SU-DHL-6 (cell line): ENCODE results near the gene LILRB2.

Experiments used
- EZH2phosphoT487 ChIP-seq: fragments of 200-600 bp; sonication (generic), shearing (Covaris generic); conservative IDR thresholded peaks from 2 replicates; pipeline ENCODE4 v1.6.1; 2018; ENCODE audit warnings: mild to moderate bottlenecking, antibody characterized with exemption, low read length, moderate library complexity, mixed read lengths
- TF ChIP-seq, protein P1 (sequence below): fragments of 200-600 bp; sonication (generic); IDR thresholded peaks from one replicate; pipeline ENCODE4 v1.5.1; 2017; ENCODE audit warnings: antibody characterized with exemption, mild to moderate bottlenecking, low read length, moderate library complexity; ENCODE audit not compliant: insufficient read depth, poor library complexity, severe bottlenecking

DNA sequence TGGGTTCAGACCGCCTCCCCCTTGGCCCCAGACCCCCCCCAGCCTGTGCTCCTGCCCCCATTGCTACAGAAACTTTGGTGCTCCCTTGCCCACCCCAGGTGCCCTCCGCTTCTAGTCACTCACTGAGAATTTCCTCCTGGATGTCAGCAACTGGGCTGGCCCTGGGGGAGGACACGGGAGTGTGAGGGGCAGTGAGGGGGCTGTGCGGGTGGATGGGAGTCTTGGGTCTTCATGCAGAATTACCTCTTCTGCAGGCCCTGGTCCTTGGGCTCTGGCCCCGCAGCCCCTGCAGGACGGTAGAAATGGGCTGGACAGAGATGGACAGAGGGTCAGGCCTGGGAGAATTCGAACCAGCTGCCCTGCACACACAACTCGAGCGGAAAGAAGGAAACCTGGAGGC is 28.7 kb downstream of the LILRB2 start:
- TF ChIP-seq, protein P1, sequence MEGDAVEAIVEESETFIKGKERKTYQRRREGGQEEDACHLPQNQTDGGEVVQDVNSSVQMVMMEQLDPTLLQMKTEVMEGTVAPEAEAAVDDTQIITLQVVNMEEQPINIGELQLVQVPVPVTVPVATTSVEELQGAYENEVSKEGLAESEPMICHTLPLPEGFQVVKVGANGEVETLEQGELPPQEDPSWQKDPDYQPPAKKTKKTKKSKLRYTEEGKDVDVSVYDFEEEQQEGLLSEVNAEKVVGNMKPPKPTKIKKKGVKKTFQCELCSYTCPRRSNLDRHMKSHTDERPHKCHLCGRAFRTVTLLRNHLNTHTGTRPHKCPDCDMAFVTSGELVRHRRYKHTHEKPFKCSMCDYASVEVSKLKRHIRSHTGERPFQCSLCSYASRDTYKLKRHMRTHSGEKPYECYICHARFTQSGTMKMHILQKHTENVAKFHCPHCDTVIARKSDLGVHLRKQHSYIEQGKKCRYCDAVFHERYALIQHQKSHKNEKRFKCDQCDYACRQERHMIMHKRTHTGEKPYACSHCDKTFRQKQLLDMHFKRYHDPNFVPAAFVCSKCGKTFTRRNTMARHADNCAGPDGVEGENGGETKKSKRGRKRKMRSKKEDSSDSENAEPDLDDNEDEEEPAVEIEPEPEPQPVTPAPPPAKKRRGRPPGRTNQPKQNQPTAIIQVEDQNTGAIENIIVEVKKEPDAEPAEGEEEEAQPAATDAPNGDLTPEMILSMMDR, result no peak
- TF ChIP-seq EZH2phosphoT487, result no peak
